Ovary (tissue), 9 donors: Measurements from ENCODE around the gene KLHL35. TPM values are rescaled to one million over a fixed set of nuclear protein-coding genes. Genes with fewer than 3 reads are reported as not detected.
"Not testable (repeated sequence)": the region's sequence is repeated elsewhere in the genome, so short reads cannot be mapped to it uniquely, and the experiment has no call there.

Source experiments
- DNase-seq, 5 donors: peaks; one replicate each; pipeline ENCODE4 v3.0.0-alpha.2; 2019 to 2020
- H3K27ac ChIP-seq, 2 donors: fragments of 200-600 bp; one replicate each; pipeline versions ENCODE4 v1.5.1 to v1.8.0; 2019 to 2022
- H3K27me3 ChIP-seq: fragments of 200-600 bp; one replicate; pipeline ENCODE4 v1.8.0; 2022
- H3K36me3 ChIP-seq: fragments of 200-600 bp; sonication (generic); one replicate; pipeline ENCODE4 v1.5.1; 2019
- H3K4me1 ChIP-seq: one replicate; pipeline ENCODE4 v1.8.1; 2013; ENCODE audit warnings: mild to moderate bottlenecking, moderate library complexity; ENCODE audit not compliant: insufficient read depth
- H3K4me3 ChIP-seq: fragments of 200-600 bp; sonication (generic); one replicate; pipeline ENCODE4 v1.5.1; 2017
- H3K9me3 ChIP-seq, 2 donors: fragments of 200-600 bp in 1 of 2; sonication (generic) in 1 of 2; one replicate each; pipeline versions ENCODE4 v1.5.1 to v1.8.1; 2013 to 2019; ENCODE audit warnings: mild to moderate bottlenecking in 1 of 2, moderate library complexity in 1 of 2
- EP300 ChIP-seq: sonication (generic); formaldehyde crosslinking; IDR thresholded peaks from one replicate; pipeline ENCODE4 v1.6.1; 2017; ENCODE audit warnings: antibody characterized with exemption
- POLR2A ChIP-seq: fragments of 450-650 bp; IDR thresholded peaks from one replicate; pipeline ENCODE4 v1.6.1; 2017; ENCODE audit warnings: antibody characterized with exemption, mild to moderate bottlenecking, moderate library complexity
- WGBS, 3 donors: extraction: QIAGEN DNeasy Blood & Tissue Kit in 1 of 3; methylation state at CpG; one replicate each; pipeline versions ENCODE4 v1.1.5 to v1.1.7; 2013 to 2017; 5-methylcytosine and 5-hydroxymethylcytosine counted together
- intact Hi-C, 4 donors: fragments of 100-400 bp; cut with DNase I; formaldehyde crosslinking; loops; one replicate each; pipeline versions ENCODE4 v1.11.0 to v1.15.1; 2022 to 2023
- polyA plus RNA-seq, 2 donors: library from polyadenylated mRNA; stranded (reverse); fragments of 200-250 nt in 1 of 2; fragments of 350-450 nt in 1 of 2; fragmentation: Illumina TruSeq in 1 of 2; extraction: RNeasy Lipid Tissue Mini Kit (QIAGEN cat#74804) in 1 of 2; gene quantifications; one replicate each; pipeline ENCODE4 v1.2.3, GENCODE V29; 2013 to 2014
- total RNA-seq, 7 donors: library from RNA; depleted of rRNA in 2 of 7; stranded (reverse); fragments of >200 nt in 2 of 7; fragmentation: NEBNext Ultra II Directional in 3 of 7; extraction: Animal tissue kit (Norgen Biotek cat#: 25700) in 3 of 7; gene quantifications; one replicate each; pipeline versions ENCODE4 v1.1.0 to v1.2.4, GENCODE V29; 2016 to 2023
- TF ChIP-seq, protein P1 (sequence below), 3 donors: fragments of 450-650 bp in 2 of 3; fragments of 200-600 bp in 1 of 3; IDR thresholded peaks; one replicate each; pipeline versions ENCODE4 v1.5.1 to v1.8.0; 2016 to 2022; ENCODE audit warnings: antibody characterized with exemption in 3 of 3, mild to moderate bottlenecking in 1 of 3
- donor health status: DM: no; HTN: no; CAD: no; lungs with moderate emphysema.
- donor health status: DM: no; HTN: no; CAD: no.
- donor health status: Bipolar disorder and iron deficiency.
- donor health status: DM: yes; HTN: yes; CAD: no.
- donor health status: DM: no; HTN: no; CAD: no.
- donor health status: DM: yes; HTN: yes; CAD: no.

KLHL35 gene
- total and polyA plus RNA-seq, 9 donors, result 0.07 to 1.1 (median 0.34) TPM; not detected in 2

GRCh38 chr11:75380716-75381420 is 52.1 kb downstream of the KLHL35 start:
- 71 to 84% (median 80%) methylated on average over 7 of the region's 7 CpGs for WGBS, 3 donors
- TF ChIP-seq POLR2A, result no peak
- TF ChIP-seq, protein P1, sequence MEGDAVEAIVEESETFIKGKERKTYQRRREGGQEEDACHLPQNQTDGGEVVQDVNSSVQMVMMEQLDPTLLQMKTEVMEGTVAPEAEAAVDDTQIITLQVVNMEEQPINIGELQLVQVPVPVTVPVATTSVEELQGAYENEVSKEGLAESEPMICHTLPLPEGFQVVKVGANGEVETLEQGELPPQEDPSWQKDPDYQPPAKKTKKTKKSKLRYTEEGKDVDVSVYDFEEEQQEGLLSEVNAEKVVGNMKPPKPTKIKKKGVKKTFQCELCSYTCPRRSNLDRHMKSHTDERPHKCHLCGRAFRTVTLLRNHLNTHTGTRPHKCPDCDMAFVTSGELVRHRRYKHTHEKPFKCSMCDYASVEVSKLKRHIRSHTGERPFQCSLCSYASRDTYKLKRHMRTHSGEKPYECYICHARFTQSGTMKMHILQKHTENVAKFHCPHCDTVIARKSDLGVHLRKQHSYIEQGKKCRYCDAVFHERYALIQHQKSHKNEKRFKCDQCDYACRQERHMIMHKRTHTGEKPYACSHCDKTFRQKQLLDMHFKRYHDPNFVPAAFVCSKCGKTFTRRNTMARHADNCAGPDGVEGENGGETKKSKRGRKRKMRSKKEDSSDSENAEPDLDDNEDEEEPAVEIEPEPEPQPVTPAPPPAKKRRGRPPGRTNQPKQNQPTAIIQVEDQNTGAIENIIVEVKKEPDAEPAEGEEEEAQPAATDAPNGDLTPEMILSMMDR (IDR thresholded peaks at IDR 0.05), result no peak
- TF ChIP-seq EP300, result no peak
- H3K27ac ChIP-seq, result no peak overlapping the region
- H3K36me3 ChIP-seq, result no peaks in the 10 kb centered on the region
- no peaks in the 10 kb centered on the region for H3K9me3 ChIP-seq
- intact Hi-C loops, result loop anchor here in 3 of 4 donors (5.0 to 10.0 kb wide), 3 partner anchors 49 to 144 kb away; partner anchors contain the start of gene GDPD5 (in 1 of the 3)
- no peak overlapping the region for H3K4me3 ChIP-seq
- no peaks in the 10 kb centered on the region for H3K27me3 ChIP-seq
- no peaks in the 10 kb centered on the region for H3K4me1 ChIP-seq
- no peak for DNase-seq

DNA sequence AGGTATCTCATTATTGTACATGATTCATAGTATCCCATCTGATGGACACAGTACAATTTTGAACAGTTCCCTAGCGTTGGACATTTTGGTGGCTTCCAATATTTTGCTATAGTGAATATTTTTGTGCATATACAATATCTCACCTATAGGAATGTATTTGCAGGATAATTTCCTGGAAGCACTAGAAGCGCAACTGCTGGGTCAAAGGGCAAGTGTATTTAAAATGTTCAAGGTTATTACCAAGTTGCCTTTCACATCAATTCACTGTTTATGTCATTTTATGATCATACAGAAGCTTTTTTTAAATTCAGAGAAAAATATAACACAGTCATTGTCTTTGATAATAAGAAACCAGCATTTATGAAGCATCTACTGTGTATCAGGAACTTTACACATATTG is 52.8 kb downstream of the KLHL35 start:
- TF ChIP-seq POLR2A (no peak), EP300 (no peak)
- TF ChIP-seq, protein P1 (IDR thresholded peaks at IDR 0.05), result no peak
- no peak for DNase-seq
- H3K36me3 ChIP-seq, result no peaks in the 10 kb centered on the region
- H3K4me1 ChIP-seq, result no peaks in the 10 kb centered on the region
- H3K9me3 ChIP-seq, result no peaks in the 10 kb centered on the region
- no peaks in the 10 kb centered on the region for H3K27me3 ChIP-seq
- intact Hi-C loops, result loop anchor here in 3 of 4 donors (5.0 to 10.0 kb wide), 3 partner anchors 48 to 145 kb away; partner anchors contain the start of gene GDPD5 (in 1 of the 3)
- WGBS, 3 donors, result 90 to 96% (median 95%) methylated on average over 2 of the region's 2 CpGs
- no peak overlapping the region for H3K27ac ChIP-seq
- H3K4me3 ChIP-seq, result no peak overlapping the region

- not testable (repeated sequence) for H3K4me3 ChIP-seq, H3K27ac ChIP-seq, H3K36me3 ChIP-seq, DNase-seq, H3K27me3 ChIP-seq, H3K9me3 ChIP-seq, H3K4me1 ChIP-seq
- 88 to 93% (median 91%) methylated on average over 17 of the region's 17 CpGs for WGBS, 3 donors
- intact Hi-C loops, result loop anchor here in 1 of 4 donors (5.0 kb wide), 1 partner anchor 96 kb away; no protein-coding TSS in a partner anchor
Measured at GRCh38 chr11:75378776-75379175, 54.2 kb downstream of the KLHL35 start.

- 77 to 79% (median 78%) methylated on average over 9 of the region's 9 CpGs for WGBS, 3 donors
- no peaks in the 10 kb centered on the region for H3K36me3 ChIP-seq
- H3K4me1 ChIP-seq, result no peaks in the 10 kb centered on the region
- no peak for TF ChIP-seq POLR2A
- TF ChIP-seq, protein P1 (IDR thresholded peaks at IDR 0.05), result no peak
- no peak for TF ChIP-seq EP300
- H3K9me3 ChIP-seq, result no peaks in the 10 kb centered on the region
- H3K27ac ChIP-seq, result no peak overlapping the region
- no peaks in the 10 kb centered on the region for H3K27me3 ChIP-seq
- H3K4me3 ChIP-seq, result no peak overlapping the region
- intact Hi-C loops, result loop anchor here in 1 of 4 donors (5.0 kb wide), 1 partner anchor 94 kb away; no protein-coding TSS in a partner anchor
- no peak for DNase-seq
Measured at GRCh38 chr11:75376175-75376574, 56.8 kb downstream of the KLHL35 start.

DNA sequence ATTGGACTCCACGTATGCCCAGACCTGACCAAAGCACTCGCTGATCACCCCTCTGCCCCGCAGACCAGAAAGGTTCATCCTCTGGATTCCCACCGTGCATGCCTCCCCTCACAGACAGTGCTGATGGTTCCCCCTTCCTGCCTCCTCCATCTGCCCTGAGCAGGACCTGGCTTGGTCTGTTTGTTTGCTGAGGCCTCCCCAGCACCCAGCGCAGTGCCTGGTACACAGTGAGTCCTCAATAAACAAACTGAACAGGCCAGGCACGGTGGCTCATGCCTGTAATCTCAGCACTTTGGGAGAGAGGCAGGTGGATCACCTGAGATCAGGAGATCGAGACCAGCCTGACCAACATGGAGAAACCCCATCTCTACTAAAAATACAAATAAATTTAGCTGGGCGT is 57.4 kb downstream of the KLHL35 start:
- 84 to 89% (median 85%) methylated on average over 8 of the region's 8 CpGs for WGBS, 3 donors
- intact Hi-C loops, result loop anchor here in 1 of 4 donors (5.0 kb wide), 1 partner anchor 93 kb away; no protein-coding TSS in a partner anchor
- no peaks in the 10 kb centered on the region for H3K4me1 ChIP-seq
- no peak overlapping the region for H3K4me3 ChIP-seq
- H3K9me3 ChIP-seq, result no peaks in the 10 kb centered on the region
- H3K36me3 ChIP-seq, result no peaks in the 10 kb centered on the region
- no peak overlapping the region for H3K27ac ChIP-seq
- TF ChIP-seq, protein P1 (IDR thresholded peaks at IDR 0.05), result no peak
- no peak for DNase-seq
- H3K27me3 ChIP-seq, result no peaks in the 10 kb centered on the region
